GM10248 (cell line): ENCODE data around the gene HBM.
"Not testable (repeated sequence)": the region's sequence is repeated elsewhere in the genome, so short reads cannot be mapped to it uniquely, and the experiment has no call there.

ENCODE experiments used
- CTCF ChIA-PET: fragments of 300-600 bp; sonication (Branson Sonifier 250); formaldehyde crosslinking; extraction: SDS; loops from one replicate; lab custom pipeline; 2021; ENCODE audit warnings: antibody characterized with exemption; lab: Yijun Ruan, JAX
- POLR2A ChIA-PET: fragments of 350-650 bp; sonication (Branson Sonifier 250); formaldehyde crosslinking; extraction: SDS; loops from one replicate; lab custom pipeline; 2020; ENCODE audit warnings: antibody characterized with exemption; lab: Yijun Ruan, JAX
- DNase-seq: peaks from one replicate; pipeline ENCODE4 v3.0.0; 2012; ENCODE audit errors: extremely low spot score
- TF ChIP-seq, protein P1 (sequence below): IDR thresholded peaks from 2 replicates; pipeline ENCODE4 v1.5.1; 2012; ENCODE audit warnings: mild to moderate bottlenecking, low read depth; ENCODE audit errors: extremely low read depth, missing control alignments, control extremely low read depth

HBM gene

DNA sequence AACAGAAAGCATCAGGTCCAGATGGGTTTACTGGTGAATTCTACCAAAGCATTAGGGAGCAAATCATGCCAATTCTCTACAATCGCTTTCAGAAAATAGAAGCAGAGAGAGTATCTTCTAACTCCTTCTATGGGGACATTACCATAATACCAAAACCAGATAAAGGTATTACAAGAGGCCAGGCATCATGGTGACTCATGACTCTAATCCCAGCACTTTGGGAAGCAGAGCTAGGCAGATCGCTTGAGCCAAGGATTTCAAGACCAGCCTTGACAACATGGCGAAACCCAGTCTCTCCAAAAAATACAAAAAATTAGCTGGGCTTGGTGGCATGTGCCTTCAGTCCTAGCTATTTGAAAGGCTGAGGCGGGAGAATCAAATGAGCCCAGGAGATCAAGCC lies 37.5 kb downstream of the HBM start:
- TF ChIP-seq, protein P1, sequence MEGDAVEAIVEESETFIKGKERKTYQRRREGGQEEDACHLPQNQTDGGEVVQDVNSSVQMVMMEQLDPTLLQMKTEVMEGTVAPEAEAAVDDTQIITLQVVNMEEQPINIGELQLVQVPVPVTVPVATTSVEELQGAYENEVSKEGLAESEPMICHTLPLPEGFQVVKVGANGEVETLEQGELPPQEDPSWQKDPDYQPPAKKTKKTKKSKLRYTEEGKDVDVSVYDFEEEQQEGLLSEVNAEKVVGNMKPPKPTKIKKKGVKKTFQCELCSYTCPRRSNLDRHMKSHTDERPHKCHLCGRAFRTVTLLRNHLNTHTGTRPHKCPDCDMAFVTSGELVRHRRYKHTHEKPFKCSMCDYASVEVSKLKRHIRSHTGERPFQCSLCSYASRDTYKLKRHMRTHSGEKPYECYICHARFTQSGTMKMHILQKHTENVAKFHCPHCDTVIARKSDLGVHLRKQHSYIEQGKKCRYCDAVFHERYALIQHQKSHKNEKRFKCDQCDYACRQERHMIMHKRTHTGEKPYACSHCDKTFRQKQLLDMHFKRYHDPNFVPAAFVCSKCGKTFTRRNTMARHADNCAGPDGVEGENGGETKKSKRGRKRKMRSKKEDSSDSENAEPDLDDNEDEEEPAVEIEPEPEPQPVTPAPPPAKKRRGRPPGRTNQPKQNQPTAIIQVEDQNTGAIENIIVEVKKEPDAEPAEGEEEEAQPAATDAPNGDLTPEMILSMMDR = no peak
- POLR2A ChIA-PET = no interaction called here
- CTCF ChIA-PET = no interaction called here
- no peak for DNase-seq

DNA sequence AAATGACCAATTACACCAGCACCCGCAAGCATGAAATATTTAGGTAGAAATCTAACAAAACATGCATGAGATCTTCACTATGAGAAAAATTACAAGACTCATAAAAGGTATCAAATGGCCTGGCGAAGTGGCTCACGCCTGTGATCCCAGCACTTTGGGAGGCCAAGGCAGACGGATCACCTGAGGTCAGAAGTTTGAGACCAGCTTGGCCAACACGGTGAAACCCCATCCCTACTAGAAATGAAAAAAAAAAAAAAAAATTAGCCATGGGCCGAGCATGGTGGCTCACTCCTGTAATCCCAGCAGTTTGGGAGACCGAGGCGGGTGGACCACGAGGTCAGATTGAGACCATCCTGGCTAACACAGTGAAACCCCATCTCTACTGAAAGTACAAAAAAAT lies 38.3 kb downstream of the HBM start:
- DNase-seq, CTCF ChIA-PET, POLR2A ChIA-PET: not testable (repeated sequence)

DNA sequence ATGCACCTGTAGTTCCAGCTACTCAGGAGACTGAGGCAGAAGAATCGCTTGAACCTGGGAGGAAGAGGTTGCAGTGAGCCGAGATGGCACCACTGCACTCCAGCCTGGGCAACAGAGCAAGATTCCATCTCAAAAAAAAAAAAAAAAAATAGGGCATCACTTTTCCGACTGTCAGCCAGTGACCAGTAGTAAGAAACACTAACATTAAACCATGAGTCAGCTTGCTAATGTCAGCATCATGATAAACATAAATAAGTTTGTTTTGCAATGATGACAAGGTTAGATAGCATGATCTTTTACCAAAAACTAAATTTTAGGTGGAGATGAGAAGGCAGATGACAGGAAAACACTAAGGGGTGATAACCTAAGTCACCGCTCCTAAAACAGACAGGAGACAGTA lies 43.6 kb downstream of the HBM start:
- ChIA-PET POLR2A (interaction anchor here (0.7 kb wide), 1 partner anchor 30 kb away, joined by 3 read pairs; no protein-coding TSS in a partner anchor), CTCF (interaction anchor here (1.2 kb wide), 1 partner anchor 112 kb away, joined by 3 read pairs; no protein-coding TSS in a partner anchor)
- not testable (repeated sequence) for DNase-seq

DNA sequence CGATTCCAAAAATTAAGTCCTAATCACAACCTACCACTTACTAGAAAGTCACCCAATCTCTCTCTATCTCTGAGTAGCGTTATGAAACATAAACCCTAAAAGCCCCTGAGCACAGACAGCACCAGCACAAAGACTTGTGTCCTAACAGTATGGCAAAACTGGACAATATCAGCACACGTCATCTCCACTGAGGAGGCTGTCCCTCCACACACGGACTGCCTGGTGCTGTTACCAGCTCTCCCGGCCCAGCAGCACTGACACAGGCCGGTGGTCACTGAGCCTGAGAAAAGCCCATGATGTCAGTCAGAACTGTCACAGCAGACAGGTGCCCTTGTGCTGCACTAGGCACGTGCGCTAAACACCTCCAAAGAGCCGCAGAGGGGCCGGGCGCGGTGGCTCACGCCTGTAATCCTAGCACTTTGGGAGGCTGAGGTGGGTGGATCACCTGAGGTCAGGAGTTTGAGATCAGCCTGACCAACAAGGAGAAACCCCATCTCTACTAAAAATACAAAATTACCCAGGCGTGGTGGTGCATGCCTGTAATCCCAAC lies 45.9 kb downstream of the HBM start:
- POLR2A ChIA-PET, CTCF ChIA-PET, DNase-seq: not testable (repeated sequence)

DNA sequence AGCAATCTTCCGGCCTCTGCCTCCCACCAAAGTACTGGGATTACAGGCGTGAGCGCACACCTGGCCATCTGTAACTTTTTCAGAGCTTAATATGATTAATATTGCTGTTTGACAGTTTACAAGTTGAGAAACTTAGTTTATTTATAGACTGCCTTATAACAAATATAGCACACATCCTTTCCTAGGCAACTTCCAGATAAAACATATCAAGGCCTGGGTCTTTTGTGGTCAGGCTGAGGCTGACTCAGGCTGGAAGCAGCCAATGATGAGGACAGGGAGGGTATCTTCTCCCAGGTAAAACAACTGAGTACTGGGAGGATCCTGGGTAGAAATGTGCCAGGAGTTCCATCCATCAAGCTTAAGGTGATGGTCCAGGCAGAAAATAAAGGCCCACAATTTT lies 47.2 kb downstream of the HBM start:
- CTCF ChIA-PET = interaction anchor here (1.5 to 2.3 kb wide), 3 partner anchors 11 to 116 kb away, joined by 4 to 10 read pairs (median 5); no protein-coding TSS in a partner anchor
- POLR2A ChIA-PET = interaction anchor here (0.7 kb wide), 1 partner anchor 10 kb away, joined by 3 read pairs; no protein-coding TSS in a partner anchor
- no peak for DNase-seq
- TF ChIP-seq, protein P1 = no peak
